ENCODE results near the gene ST6GALNAC5. TPM values are rescaled to one million over a fixed set of nuclear protein-coding genes. Genes with fewer than 3 reads are reported as not detected.

ST6GALNAC5 gene
- total RNA-seq, 4 donors from 2014 or later, result 3.6 to 23.4 (median 11.0) TPM

- H3K4me3 ChIP-seq, result no peak overlapping the region
- H3K27me3 ChIP-seq, result no peaks in the 10 kb centered on the region
- no peak for ATAC-seq
- no peaks in the 10 kb centered on the region for H3K4me1 ChIP-seq
- WGBS, 2 donors (ENCODE audit: low coverage in 1 of 2), result 78 to 82% methylated on average over 2 of the region's 2 CpGs
- H3K36me3 ChIP-seq, result no peaks in the 10 kb centered on the region
- H3K9me3 ChIP-seq, result no peaks in the 10 kb centered on the region
- TF ChIP-seq EP300 (IDR thresholded peaks at IDR 0.05) (no peak), POLR2A (IDR thresholded peaks at IDR 0.05) (no peak), POLR2AphosphoS5 (IDR thresholded peaks at IDR 0.05) (no peak)
- TF ChIP-seq, protein P1, sequence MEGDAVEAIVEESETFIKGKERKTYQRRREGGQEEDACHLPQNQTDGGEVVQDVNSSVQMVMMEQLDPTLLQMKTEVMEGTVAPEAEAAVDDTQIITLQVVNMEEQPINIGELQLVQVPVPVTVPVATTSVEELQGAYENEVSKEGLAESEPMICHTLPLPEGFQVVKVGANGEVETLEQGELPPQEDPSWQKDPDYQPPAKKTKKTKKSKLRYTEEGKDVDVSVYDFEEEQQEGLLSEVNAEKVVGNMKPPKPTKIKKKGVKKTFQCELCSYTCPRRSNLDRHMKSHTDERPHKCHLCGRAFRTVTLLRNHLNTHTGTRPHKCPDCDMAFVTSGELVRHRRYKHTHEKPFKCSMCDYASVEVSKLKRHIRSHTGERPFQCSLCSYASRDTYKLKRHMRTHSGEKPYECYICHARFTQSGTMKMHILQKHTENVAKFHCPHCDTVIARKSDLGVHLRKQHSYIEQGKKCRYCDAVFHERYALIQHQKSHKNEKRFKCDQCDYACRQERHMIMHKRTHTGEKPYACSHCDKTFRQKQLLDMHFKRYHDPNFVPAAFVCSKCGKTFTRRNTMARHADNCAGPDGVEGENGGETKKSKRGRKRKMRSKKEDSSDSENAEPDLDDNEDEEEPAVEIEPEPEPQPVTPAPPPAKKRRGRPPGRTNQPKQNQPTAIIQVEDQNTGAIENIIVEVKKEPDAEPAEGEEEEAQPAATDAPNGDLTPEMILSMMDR (IDR thresholded peaks at IDR 0.05), result no peak
- H3K27ac ChIP-seq, result no peak overlapping the region
Measured at GRCh38 chr1:76840278-76840677, 27.0 kb upstream of the ST6GALNAC5 start.

- H3K27me3 ChIP-seq, result no peaks in the 10 kb centered on the region
- H3K4me3 ChIP-seq, result no peak overlapping the region
- ATAC-seq, result no peak
- TF ChIP-seq POLR2A (IDR thresholded peaks at IDR 0.05), result no peak
- TF ChIP-seq, protein P1 (IDR thresholded peaks at IDR 0.05), result no peak
- TF ChIP-seq EP300 (IDR thresholded peaks at IDR 0.05), result no peak
- TF ChIP-seq POLR2AphosphoS5 (IDR thresholded peaks at IDR 0.05), result no peak
- H3K27ac ChIP-seq, result no peak overlapping the region
- no peaks in the 10 kb centered on the region for H3K9me3 ChIP-seq
- H3K36me3 ChIP-seq, result no peaks in the 10 kb centered on the region
- 37 to 55% methylated on average over 2 of the region's 2 CpGs for WGBS, 2 donors (ENCODE audit: low coverage in 1 of 2)
- no peaks in the 10 kb centered on the region for H3K4me1 ChIP-seq
Measured at GRCh38 chr1:76841460-76841859, 25.8 kb upstream of the ST6GALNAC5 start.

DNA sequence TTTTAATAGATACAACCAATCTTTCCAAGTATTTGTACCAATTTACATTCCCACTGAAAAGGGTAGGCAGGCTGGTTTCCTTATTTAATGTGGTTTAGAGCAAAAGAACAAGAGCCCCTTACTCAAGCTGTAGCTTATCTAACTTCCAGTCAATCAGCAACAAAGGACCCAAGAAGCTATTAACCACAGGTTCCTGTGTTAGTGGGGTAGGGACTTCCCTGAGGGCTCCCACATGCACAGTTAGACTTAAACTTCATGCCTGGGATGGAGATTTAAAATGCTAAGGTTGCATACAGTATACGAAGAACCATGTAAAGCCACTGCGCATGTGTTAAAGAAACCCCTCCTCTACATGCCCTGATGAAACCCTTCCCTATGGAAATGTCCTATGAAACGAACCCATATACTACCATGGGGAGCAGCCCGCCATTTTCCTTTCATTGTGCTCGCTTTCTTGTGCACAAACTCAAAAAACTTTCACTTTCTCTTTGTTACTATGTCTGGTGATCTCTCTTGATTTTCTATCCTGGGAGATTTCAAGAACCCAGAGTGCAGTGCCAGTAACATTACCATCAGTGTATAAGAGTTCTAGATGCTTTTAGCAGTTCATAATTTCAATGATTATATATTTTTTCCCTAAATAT, 23.3 kb upstream of the ST6GALNAC5 start:
- H3K4me1 ChIP-seq, result no peaks in the 10 kb centered on the region
- no peak overlapping the region for H3K4me3 ChIP-seq
- H3K36me3 ChIP-seq, result no peaks in the 10 kb centered on the region
- TF ChIP-seq, protein P1 (IDR thresholded peaks at IDR 0.05), result no peak
- TF ChIP-seq POLR2AphosphoS5 (IDR thresholded peaks at IDR 0.05) (no peak), POLR2A (IDR thresholded peaks at IDR 0.05) (no peak), EP300 (IDR thresholded peaks at IDR 0.05) (no peak)
- WGBS, 2 donors (ENCODE audit: low coverage in 1 of 2), result 86 to 91% methylated on average over 5 of the region's 5 CpGs
- H3K27ac ChIP-seq, result no peak overlapping the region
- no peak for ATAC-seq
- H3K9me3 ChIP-seq, result peaks cover 0 to 6% (median 0%) of the 10 kb centered on the region in 3 donors
- H3K27me3 ChIP-seq, result no peaks in the 10 kb centered on the region

DNA sequence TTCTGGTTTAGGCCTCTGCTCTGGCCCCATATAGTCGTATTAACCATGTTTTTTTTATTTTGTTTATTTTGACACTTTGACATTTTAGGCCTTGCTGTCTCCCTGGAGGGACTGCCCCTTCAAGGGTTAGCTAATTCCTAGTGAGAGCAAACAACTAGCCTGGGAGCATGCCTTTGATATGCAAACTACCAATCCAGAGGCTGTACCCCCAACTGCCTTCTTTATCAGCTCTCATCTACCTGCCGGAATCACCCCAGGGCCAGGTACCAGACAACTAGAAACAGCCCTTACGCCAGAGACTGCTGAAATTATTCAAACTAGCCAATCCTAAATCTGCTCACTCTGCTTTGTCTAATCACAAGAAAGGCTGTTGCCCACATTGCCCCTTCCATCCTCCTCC, 13.0 kb upstream of the ST6GALNAC5 start:
- WGBS, 2 donors (ENCODE audit: low coverage in 1 of 2), result 57 to 75% methylated on average over 1 to 3 of the region's 3 CpGs
- Histone ChIP-seq H3K4me1 (no peaks in the 10 kb centered on the region), H3K36me3 (no peaks in the 10 kb centered on the region), H3K4me3 (no peak overlapping the region), H3K9me3 (no peaks in the 10 kb centered on the region), H3K27ac (no peak overlapping the region), H3K27me3 (no peaks in the 10 kb centered on the region)
- TF ChIP-seq, protein P1 (IDR thresholded peaks at IDR 0.05), result no peak
- TF ChIP-seq POLR2A (IDR thresholded peaks at IDR 0.05) (no peak), EP300 (IDR thresholded peaks at IDR 0.05) (no peak), POLR2AphosphoS5 (IDR thresholded peaks at IDR 0.05) (no peak)
- ATAC-seq, result no peak

DNA sequence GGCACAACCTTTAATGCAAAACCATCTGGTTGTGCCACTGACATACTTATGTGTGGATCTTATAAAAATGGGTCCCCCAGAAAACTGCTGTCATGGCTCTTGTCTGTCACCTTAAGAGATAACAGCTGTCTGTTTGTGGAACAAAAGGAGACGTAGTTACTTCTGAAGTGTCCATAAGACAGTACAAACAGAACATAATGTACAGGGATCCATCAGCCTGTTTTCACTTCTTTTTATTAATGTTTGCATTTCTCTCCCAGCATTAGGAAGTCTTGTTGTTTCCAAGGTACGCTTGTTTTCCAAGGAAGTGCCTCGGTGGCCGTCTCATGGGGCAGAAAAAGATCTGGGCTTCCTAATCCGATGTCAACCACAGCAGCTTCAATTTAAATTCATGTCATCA, 11.2 kb upstream of the ST6GALNAC5 start:
- no peaks in the 10 kb centered on the region for H3K9me3 ChIP-seq
- H3K4me3 ChIP-seq, result no peak overlapping the region
- H3K27ac ChIP-seq, result no peak overlapping the region
- TF ChIP-seq POLR2A (IDR thresholded peaks at IDR 0.05) (no peak), POLR2AphosphoS5 (IDR thresholded peaks at IDR 0.05) (no peak), EP300 (IDR thresholded peaks at IDR 0.05) (no peak)
- TF ChIP-seq, protein P1 (IDR thresholded peaks at IDR 0.05), result no peak
- H3K4me1 ChIP-seq, result no peaks in the 10 kb centered on the region
- no peaks in the 10 kb centered on the region for H3K36me3 ChIP-seq
- no peaks in the 10 kb centered on the region for H3K27me3 ChIP-seq
- WGBS, 2 donors (ENCODE audit: low coverage in 1 of 2), result 67 to 71% methylated on average over 5 of the region's 5 CpGs
- ATAC-seq, result no peak
